H1 (cell line): Measurements from ENCODE around the gene SMARCA2. TPM values are rescaled to one million over a fixed set of nuclear protein-coding genes. Genes with fewer than 3 reads are reported as not detected.

Source experiments
- BACH1 ChIP-seq: IDR thresholded peaks from 2 replicates; pipeline ENCODE4 v1.6.1; 2012; ENCODE audit warnings: low read length, improper control_type of control experiment
- EZH2 ChIP-seq: fragments of 200-600 bp; sonication (generic); IDR thresholded peaks from 2 replicates; pipeline ENCODE4 v1.7.1; 2012; ENCODE audit warnings: low read depth, mild to moderate bottlenecking, moderate library complexity, low read length, inconsistent platforms; ENCODE audit not compliant: severe bottlenecking
- PHF8 ChIP-seq: fragments of 200-600 bp; sonication (generic); conservative IDR thresholded peaks from 2 replicates; pipeline ENCODE4 v1.7.1; 2012; ENCODE audit warnings: low read depth, mild to moderate bottlenecking, inconsistent platforms, low read length, moderate library complexity
- polyA plus RNA-seq, 7 experiments: library from polyadenylated mRNA; depleted of rRNA in 3 of 7; stranded (reverse) in 5 of 7; unstranded in 2 of 7; fragments of >200 nt in 5 of 7; fragments of 200-250 nt in 2 of 7; gene quantifications; 1 replicate in 5 of 7; 2 replicates in 1 of 7; 4 replicates in 1 of 7; pipeline versions ENCODE4 v1.2.1 to v1.2.3, GENCODE V29; 2011 to 2013; ENCODE audit warnings: missing spikeins in 2 of 7, mixed read lengths in 2 of 7
- total RNA-seq: library from RNA; stranded (reverse); fragmentation: NEBNext Ultra II Directional; extraction: Animal tissue kit (Norgen Biotek cat#: 25700); gene quantifications from 2 replicates; pipeline ENCODE4 v1.2.1, GENCODE V29; 2021
- TF ChIP-seq, protein P1 (sequence below): IDR thresholded peaks from 2 replicates; pipeline ENCODE4 v1.6.1; 2012; ENCODE audit warnings: low read length, inconsistent platforms

SMARCA2 gene
- total and polyA plus RNA-seq, 2 of the 8 experiments (the other 6 are each of a cell fraction or from before 2014, with no cell fraction given): 6.3 to 21.7 TPM

- TF ChIP-seq EZH2 (no peak), PHF8 (no peak), BACH1 (no peak)
- TF ChIP-seq, protein P1, sequence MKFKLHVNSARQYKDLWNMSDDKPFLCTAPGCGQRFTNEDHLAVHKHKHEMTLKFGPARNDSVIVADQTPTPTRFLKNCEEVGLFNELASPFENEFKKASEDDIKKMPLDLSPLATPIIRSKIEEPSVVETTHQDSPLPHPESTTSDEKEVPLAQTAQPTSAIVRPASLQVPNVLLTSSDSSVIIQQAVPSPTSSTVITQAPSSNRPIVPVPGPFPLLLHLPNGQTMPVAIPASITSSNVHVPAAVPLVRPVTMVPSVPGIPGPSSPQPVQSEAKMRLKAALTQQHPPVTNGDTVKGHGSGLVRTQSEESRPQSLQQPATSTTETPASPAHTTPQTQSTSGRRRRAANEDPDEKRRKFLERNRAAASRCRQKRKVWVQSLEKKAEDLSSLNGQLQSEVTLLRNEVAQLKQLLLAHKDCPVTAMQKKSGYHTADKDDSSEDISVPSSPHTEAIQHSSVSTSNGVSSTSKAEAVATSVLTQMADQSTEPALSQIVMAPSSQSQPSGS: no peak
- TF ChIP-seq, all 59 proteins: peak for 0
Observed at GRCh38 chr9:2174306-2174705, 159.2 kb downstream of the SMARCA2 start (continued).
